Chondrocyte (in vitro differentiated cells): ENCODE measurements around the gene MRPL10. TPM values are rescaled to one million over a fixed set of nuclear protein-coding genes. Genes with fewer than 3 reads are reported as not detected.

Experiments
- DNase-seq: peaks from one replicate; pipeline ENCODE4 v3.0.0; 2021; ENCODE audit warnings: mixed read lengths, low spot score
- H3K27ac Mint-ChIP-seq: one replicate; pipeline ENCODE4 v1.8.0; 2021; ENCODE audit warnings: mild to moderate bottlenecking, moderate library complexity, mixed read lengths; ENCODE audit not compliant: unreplicated experiment
- H3K27me3 Mint-ChIP-seq: 2 replicates; pipeline ENCODE4 v1.8.0; 2021; ENCODE audit warnings: low read depth, mixed read lengths
- H3K36me3 Mint-ChIP-seq: 2 replicates; pipeline ENCODE4 v1.8.0; 2021; ENCODE audit warnings: low read depth, mixed read lengths
- H3K4me1 Mint-ChIP-seq: 2 replicates; pipeline ENCODE4 v1.8.0; 2021; ENCODE audit warnings: low read depth, mild to moderate bottlenecking, mixed read lengths
- H3K4me3 Mint-ChIP-seq: one replicate; pipeline ENCODE4 v1.8.0; 2021; ENCODE audit warnings: mild to moderate bottlenecking, moderate library complexity, mixed read lengths; ENCODE audit not compliant: unreplicated experiment
- H3K9me3 Mint-ChIP-seq: 2 replicates; pipeline ENCODE4 v1.8.0; 2021; ENCODE audit warnings: low read depth, mixed read lengths
- CTCF ChIP-seq: fragments of 200-600 bp; sonication (generic); IDR thresholded peaks from 2 replicates; pipeline ENCODE4 v1.5.0; 2021; ENCODE audit warnings: antibody characterized with exemption, mild to moderate bottlenecking, moderate library complexity
- total RNA-seq: library from RNA; stranded (reverse); gene quantifications from 3 replicates; pipeline ENCODE4 v1.2.1, GENCODE V29; 2021

The MRPL10 gene
- total RNA-seq, 1 donor from 2014 or later = 25.4 TPM

GRCh38 chr17:47850692-47851573, 19.6 kb upstream of the MRPL10 start, which contains the start of gene SP6:
SP6 (minus strand) TSS chr17:47851163; CDS start chr17:47848429, 2,734 bp downstream.
- TF ChIP-seq CTCF = peak; percentile 63
- Mint-ChIP-seq H3K27me3 (peaks cover 61% of the 10 kb centered on the region), H3K36me3 (no peaks in the 10 kb centered on the region), H3K27ac (peak within 1 kb of the TSS; percentile 57), H3K4me3 (peak within 1 kb of the TSS; percentile 16), H3K4me1 (peaks cover 21% of the 10 kb centered on the region), H3K9me3 (no peaks in the 10 kb centered on the region)
- DNase-seq = peak; percentile 92

GRCh38 chr17:47850373-47850691, 19.0 kb upstream of the MRPL10 start:
- TF ChIP-seq CTCF = no peak
- Mint-ChIP-seq H3K9me3 (no peaks in the 10 kb centered on the region), H3K36me3 (no peaks in the 10 kb centered on the region), H3K27ac (no peak overlapping the region), H3K4me1 (peaks cover 21% of the 10 kb centered on the region), H3K4me3 (no peak overlapping the region), H3K27me3 (peaks cover 62% of the 10 kb centered on the region)
- no peak for DNase-seq

GRCh38 chr17:47848198-47848513, 16.8 kb upstream of the MRPL10 start:
- peaks cover 22% of the 10 kb centered on the region for H3K4me1 Mint-ChIP-seq
- no peak overlapping the region for H3K4me3 Mint-ChIP-seq
- no peaks in the 10 kb centered on the region for H3K36me3 Mint-ChIP-seq
- peaks cover 44% of the 10 kb centered on the region for H3K27me3 Mint-ChIP-seq
- H3K9me3 Mint-ChIP-seq = no peaks in the 10 kb centered on the region
- H3K27ac Mint-ChIP-seq = no peak overlapping the region
- no peak for DNase-seq
- no peak for TF ChIP-seq CTCF

- peak; percentile 75 for TF ChIP-seq CTCF
- Mint-ChIP-seq H3K27ac (no peak overlapping the region), H3K9me3 (no peaks in the 10 kb centered on the region), H3K4me3 (no peak overlapping the region), H3K27me3 (peaks cover 38% of the 10 kb centered on the region), H3K4me1 (peaks cover 25% of the 10 kb centered on the region), H3K36me3 (no peaks in the 10 kb centered on the region)
- peak; percentile 86 for DNase-seq
These were observed 16.2 kb upstream of the MRPL10 start for GRCh38 chr17:47847341-47848197.

GRCh38 chr17:47846716-47847340, 15.5 kb upstream of the MRPL10 start:
- DNase-seq = peak; percentile 89
- Mint-ChIP-seq H3K36me3 (no peaks in the 10 kb centered on the region), H3K27ac (no peak overlapping the region), H3K9me3 (no peaks in the 10 kb centered on the region), H3K4me3 (no peak overlapping the region), H3K4me1 (peaks cover 18% of the 10 kb centered on the region), H3K27me3 (peaks cover 31% of the 10 kb centered on the region)
- TF ChIP-seq CTCF = no peak
